Breast epithelium (tissue), 4 donors: ENCODE data around the gene CBX7. TPM values are rescaled to one million over a fixed set of nuclear protein-coding genes. Genes with fewer than 3 reads are reported as not detected.

Experiments used
- DNase-seq, 2 donors: peaks; one replicate each; pipeline ENCODE4 v3.0.0-alpha.2; 2019; ENCODE audit warnings: low spot score in 2 of 2
- H3K27ac ChIP-seq, 2 donors: fragments of 200-600 bp; sonication (generic) in 1 of 2; one replicate each; pipeline ENCODE4 v1.5.1; 2016 to 2019; ENCODE audit warnings: mild to moderate bottlenecking in 1 of 2
- H3K27me3 ChIP-seq, 2 donors: fragments of 200-600 bp; sonication (generic) in 1 of 2; one replicate each; pipeline versions ENCODE4 v1.5.1 to v1.6.0; 2017 to 2019; ENCODE audit warnings: control low read depth in 1 of 2, mild to moderate bottlenecking in 1 of 2
- H3K36me3 ChIP-seq: fragments of 200-600 bp; one replicate; pipeline ENCODE4 v1.5.1; 2019
- H3K4me1 ChIP-seq, 2 donors: fragments of 200-600 bp; sonication (generic); one replicate each; pipeline ENCODE4 v1.5.1; 2016 to 2019; ENCODE audit warnings: control low read depth in 1 of 2
- H3K4me3 ChIP-seq, 3 donors: fragments of 200-600 bp; sonication (generic); 1 replicate in 2 of 3; 2 replicates in 1 of 3; pipeline ENCODE4 v1.5.1; 2016 to 2019; ENCODE audit warnings: mild to moderate bottlenecking in 3 of 3, moderate library complexity in 2 of 3
- H3K9me3 ChIP-seq, 2 donors: fragments of 200-600 bp; sonication (generic) in 1 of 2; one replicate each; pipeline ENCODE4 v1.5.1; 2016 to 2019; ENCODE audit warnings: control low read depth in 1 of 2
- CTCF ChIP-seq, 3 donors: fragments of 450-650 bp; IDR thresholded peaks; one replicate each; pipeline ENCODE4 v1.5.1; 2016 to 2017; ENCODE audit warnings: antibody characterized with exemption in 3 of 3, mild to moderate bottlenecking in 3 of 3, moderate library complexity in 3 of 3
- POLR2A ChIP-seq: fragments of 450-650 bp; IDR thresholded peaks from one replicate; pipeline ENCODE4 v1.6.1; 2016; ENCODE audit warnings: antibody characterized with exemption, mild to moderate bottlenecking, moderate library complexity
- POLR2AphosphoS5 ChIP-seq, 3 donors: sonication (generic); formaldehyde crosslinking; IDR thresholded peaks; one replicate each; pipeline ENCODE4 v1.6.1; 2017; ENCODE audit warnings: antibody characterized with exemption in 3 of 3
- intact Hi-C: fragments of 100-400 bp; cut with DNase I; formaldehyde crosslinking; loops from one replicate; pipeline ENCODE4 v1.15.1; 2023; ENCODE audit warnings: low total_unique reads
- total RNA-seq, 3 donors: library from RNA; depleted of rRNA; stranded (reverse); fragments of >200 nt; gene quantifications; one replicate each; pipeline ENCODE4 v1.1.0, GENCODE V29; 2016

CBX7 gene
- total RNA-seq, 3 donors from 2014 or later, result 57.1 to 71.9 (median 71.1) TPM

- Histone ChIP-seq H3K4me3 (peak overlapping the region in 2 of 3 donors; percentile 86 to 88), H3K27ac (peak overlapping the region; percentile 95 to 97), H3K4me1 (peaks cover 7 to 29% of the 10 kb centered on the region in 2 donors), H3K36me3 (no peaks in the 10 kb centered on the region), H3K9me3 (no peaks in the 10 kb centered on the region), H3K27me3 (no peaks in the 10 kb centered on the region)
- TF ChIP-seq POLR2AphosphoS5 (IDR thresholded peaks at IDR 0.05) (no peak), CTCF (IDR thresholded peaks at IDR 0.05) (no peak), POLR2A (no peak)
- intact Hi-C loops, result no loop called here
- no peak for DNase-seq
Observed at GRCh38 chr22:39149915-39150847, 2.3 kb downstream of the CBX7 start.

- DNase-seq, result no peak
- Histone ChIP-seq H3K27me3 (no peaks in the 10 kb centered on the region), H3K36me3 (no peaks in the 10 kb centered on the region), H3K4me3 (peak overlapping the region in 1 of 3 donors; percentile 21), H3K4me1 (peaks cover 10 to 32% of the 10 kb centered on the region in 2 donors), H3K9me3 (no peaks in the 10 kb centered on the region), H3K27ac (peak overlapping the region; percentile 95 to 97)
- TF ChIP-seq POLR2AphosphoS5 (IDR thresholded peaks at IDR 0.05) (no peak), CTCF (IDR thresholded peaks at IDR 0.05) (no peak), POLR2A (no peak)
- intact Hi-C loops, result no loop called here
Observed at GRCh38 chr22:39148727-39149535, 3.5 kb downstream of the CBX7 start.

GRCh38 chr22:39148026-39148726 is 4.3 kb downstream of the CBX7 start:
- Histone ChIP-seq H3K9me3 (no peaks in the 10 kb centered on the region), H3K4me1 (peaks cover 10 to 32% of the 10 kb centered on the region in 2 donors), H3K4me3 (peak overlapping the region in 1 of 3 donors; percentile 21), H3K27me3 (no peaks in the 10 kb centered on the region), H3K27ac (peak overlapping the region; percentile 95 to 97), H3K36me3 (no peaks in the 10 kb centered on the region)
- intact Hi-C loops, result no loop called here
- TF ChIP-seq CTCF (IDR thresholded peaks at IDR 0.05) (no peak), POLR2A (no peak), POLR2AphosphoS5 (IDR thresholded peaks at IDR 0.05) (no peak)
- DNase-seq, result no peak

GRCh38 chr22:39147335-39148025 is 5.0 kb downstream of the CBX7 start:
- DNase-seq, result no peak
- peak overlapping the region; percentile 95 to 97 for H3K27ac ChIP-seq
- intact Hi-C loops, result no loop called here

More at GRCh38 chr22:39147335-39148025, 5.0 kb downstream of the CBX7 start:
- no peaks in the 10 kb centered on the region for H3K9me3 ChIP-seq
- H3K4me3 ChIP-seq, result no peak overlapping the region
- H3K36me3 ChIP-seq, result no peaks in the 10 kb centered on the region
- TF ChIP-seq POLR2A, result no peak
- TF ChIP-seq CTCF (IDR thresholded peaks at IDR 0.05), result no peak
- no peak for TF ChIP-seq POLR2AphosphoS5 (IDR thresholded peaks at IDR 0.05)
- H3K27me3 ChIP-seq, result no peaks in the 10 kb centered on the region
- peaks cover 10 to 32% of the 10 kb centered on the region in 2 donors for H3K4me1 ChIP-seq
